GM21723 (cell line): ENCODE results near the gene TMEM273.

Experiments
- ATAC-seq: cut with Tn5 transposase; IDR thresholded peaks from one replicate; pipeline ENCODE4 v1.9.1; 2021; ENCODE audit warnings: mild to moderate bottlenecking, moderate library complexity; ENCODE audit not compliant: unreplicated experiment

Gene TMEM273

GRCh38 chr10:49177391-49178355, 10.5 kb downstream of the TMEM273 start:
- ATAC-seq, result peak; percentile 84

- peak; percentile 4 for ATAC-seq
These were observed 11.6 kb downstream of the TMEM273 start for GRCh38 chr10:49176310-49177268.

- ATAC-seq, result no peak
These were observed 12.4 kb downstream of the TMEM273 start for GRCh38 chr10:49175587-49176309.

- ATAC-seq, result no peak
These were observed 13.2 kb downstream of the TMEM273 start for GRCh38 chr10:49174926-49175500.

- no peak for ATAC-seq
These were observed 13.8 kb downstream of the TMEM273 start for GRCh38 chr10:49174261-49174925.

- no peak for ATAC-seq
These were observed 14.3 kb downstream of the TMEM273 start for GRCh38 chr10:49173853-49174252.

- no peak for ATAC-seq
These were observed 14.9 kb downstream of the TMEM273 start for GRCh38 chr10:49173201-49173772.

GRCh38 chr10:49172777-49173132, 15.4 kb downstream of the TMEM273 start:
- ATAC-seq, result no peak

- ATAC-seq, result no peak
These were observed 16.0 kb downstream of the TMEM273 start for GRCh38 chr10:49172061-49172776.

- ATAC-seq, result no peak
These were observed 16.7 kb downstream of the TMEM273 start for GRCh38 chr10:49171326-49172060.

- ATAC-seq, result no peak
These were observed 17.4 kb downstream of the TMEM273 start for GRCh38 chr10:49170632-49171325.

- no peak for ATAC-seq
These were observed 18.4 kb downstream of the TMEM273 start for GRCh38 chr10:49169776-49170175.

- ATAC-seq, result no peak
These were observed 19.2 kb downstream of the TMEM273 start for GRCh38 chr10:49168831-49169500.

- no peak for ATAC-seq
These were observed 20.0 kb downstream of the TMEM273 start for GRCh38 chr10:49168171-49168540.

- ATAC-seq, result no peak
These were observed 20.6 kb downstream of the TMEM273 start for GRCh38 chr10:49167425-49168170.
